Right lobe of liver (tissue), 4 donors: Measurements from ENCODE around the gene DOCK10.

Experiments
- POLR2A ChIP-seq: fragments of 450-650 bp; IDR thresholded peaks from one replicate; pipeline ENCODE4 v1.6.1; 2017; ENCODE audit warnings: antibody characterized with exemption, mild to moderate bottlenecking
- TF ChIP-seq, protein P1 (sequence below), 4 donors: fragments of 200-600 bp in 3 of 4; fragments of 450-650 bp in 1 of 4; IDR thresholded peaks; one replicate each; pipeline versions ENCODE4 v1.5.1 to v1.8.0; 2016 to 2022; ENCODE audit warnings: antibody characterized with exemption in 4 of 4, mild to moderate bottlenecking in 2 of 4
- donor health status: DM: no; HTN: no; CAD: no.
- donor health status: DM: no; HTN: no; CAD: no.
- donor health status: DM: no; HTN: yes; CAD: no.

DNA sequence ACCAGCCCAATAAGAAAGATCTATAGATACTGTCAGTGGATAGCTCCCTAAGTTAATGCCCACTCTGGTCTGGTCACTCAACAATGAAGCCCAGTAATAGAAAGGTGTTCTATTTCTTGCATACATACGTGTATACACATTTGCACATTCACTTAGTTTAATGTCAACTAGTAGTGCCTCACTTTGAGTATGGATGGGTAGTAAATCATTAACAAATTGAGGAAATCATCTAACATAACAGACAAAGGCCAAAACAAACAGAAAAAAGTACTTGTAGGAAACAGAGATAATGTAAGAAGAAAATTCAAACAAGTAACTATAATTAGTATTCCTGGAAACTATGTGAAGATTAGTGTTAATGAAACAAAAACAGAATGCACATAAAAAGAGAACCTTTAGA is 312.8 kb downstream of the DOCK10 start:
- no peak for TF ChIP-seq POLR2A
- TF ChIP-seq, protein P1, sequence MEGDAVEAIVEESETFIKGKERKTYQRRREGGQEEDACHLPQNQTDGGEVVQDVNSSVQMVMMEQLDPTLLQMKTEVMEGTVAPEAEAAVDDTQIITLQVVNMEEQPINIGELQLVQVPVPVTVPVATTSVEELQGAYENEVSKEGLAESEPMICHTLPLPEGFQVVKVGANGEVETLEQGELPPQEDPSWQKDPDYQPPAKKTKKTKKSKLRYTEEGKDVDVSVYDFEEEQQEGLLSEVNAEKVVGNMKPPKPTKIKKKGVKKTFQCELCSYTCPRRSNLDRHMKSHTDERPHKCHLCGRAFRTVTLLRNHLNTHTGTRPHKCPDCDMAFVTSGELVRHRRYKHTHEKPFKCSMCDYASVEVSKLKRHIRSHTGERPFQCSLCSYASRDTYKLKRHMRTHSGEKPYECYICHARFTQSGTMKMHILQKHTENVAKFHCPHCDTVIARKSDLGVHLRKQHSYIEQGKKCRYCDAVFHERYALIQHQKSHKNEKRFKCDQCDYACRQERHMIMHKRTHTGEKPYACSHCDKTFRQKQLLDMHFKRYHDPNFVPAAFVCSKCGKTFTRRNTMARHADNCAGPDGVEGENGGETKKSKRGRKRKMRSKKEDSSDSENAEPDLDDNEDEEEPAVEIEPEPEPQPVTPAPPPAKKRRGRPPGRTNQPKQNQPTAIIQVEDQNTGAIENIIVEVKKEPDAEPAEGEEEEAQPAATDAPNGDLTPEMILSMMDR (IDR thresholded peaks at IDR 0.05): no peak
